HEK293 (cell line): ENCODE data around the gene TTLL11.

Source experiments
- CTCF ChIP-seq: fragments of 450-650 bp; formaldehyde crosslinking; IDR thresholded peaks from 2 replicates; pipeline ENCODE4 v1.5.1; 2016; ENCODE audit warnings: missing biosample characterization, missing genetic modification characterization
- ZNF426 ChIP-seq: fragments of 450-650 bp; formaldehyde crosslinking; IDR thresholded peaks from 2 replicates; pipeline ENCODE4 v1.5.1; 2017; ENCODE audit warnings: missing biosample characterization, missing genetic modification characterization, mild to moderate bottlenecking, inconsistent platforms, moderate library complexity
- ZNF558 ChIP-seq: fragments of 450-650 bp; formaldehyde crosslinking; IDR thresholded peaks from 2 replicates; pipeline ENCODE4 v1.5.1; 2016; ENCODE audit warnings: missing biosample characterization, missing genetic modification characterization
- ZNF571 ChIP-seq: fragments of 450-650 bp; formaldehyde crosslinking; IDR thresholded peaks from 2 replicates; pipeline ENCODE4 v1.5.0; 2017; ENCODE audit warnings: missing biosample characterization, missing genetic modification characterization
- ZNF670 ChIP-seq: fragments of 450-650 bp; formaldehyde crosslinking; IDR thresholded peaks from 2 replicates; pipeline ENCODE4 v1.5.1; 2016; ENCODE audit warnings: missing biosample characterization, missing genetic modification characterization, low read depth
- ZNF843 ChIP-seq: fragments of 450-650 bp; formaldehyde crosslinking; IDR thresholded peaks from 2 replicates; pipeline ENCODE4 v1.5.1; 2016; ENCODE audit warnings: missing biosample characterization, missing genetic modification characterization

DNA sequence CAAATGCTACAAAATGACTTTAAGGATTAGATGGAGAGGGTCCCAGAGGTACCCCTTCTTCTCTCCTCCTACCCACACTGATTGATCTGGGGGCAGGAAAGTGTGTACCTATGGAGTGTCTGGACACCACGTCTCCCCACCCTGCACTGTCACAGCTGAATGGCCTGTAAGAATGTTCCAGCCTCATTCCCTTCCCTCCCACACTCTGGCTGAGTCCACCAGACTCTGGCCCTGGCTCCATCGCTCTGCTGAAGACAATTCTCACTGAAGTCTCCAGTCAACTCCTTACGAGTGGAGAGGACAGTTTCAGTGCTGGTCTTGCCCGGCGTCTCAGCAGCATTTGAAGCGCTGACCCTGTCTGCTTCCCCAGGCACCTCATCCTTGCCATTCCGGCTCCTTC is 105.8 kb downstream of the TTLL11 start:
- TF ChIP-seq CTCF: no peak
- TF ChIP-seq ZNF843: no peak
- no peak for TF ChIP-seq ZNF571 (tag by site-specific recombination)
- no peak for TF ChIP-seq ZNF670
- TF ChIP-seq ZNF558: no peak
- TF ChIP-seq ZNF426 (tag by site-specific recombination): no peak
